ENCODE measurements around the gene ALLC. TPM values are rescaled to one million over a fixed set of nuclear protein-coding genes. Genes with fewer than 3 reads are reported as not detected.
A peak's percentile ranks its signal among the peaks of the same experiment; 100 is the strongest.

ALLC gene
- polyA plus RNA-seq, 1 of the 3 experiments (the other 2 are of a cell fraction) = not detected

DNA sequence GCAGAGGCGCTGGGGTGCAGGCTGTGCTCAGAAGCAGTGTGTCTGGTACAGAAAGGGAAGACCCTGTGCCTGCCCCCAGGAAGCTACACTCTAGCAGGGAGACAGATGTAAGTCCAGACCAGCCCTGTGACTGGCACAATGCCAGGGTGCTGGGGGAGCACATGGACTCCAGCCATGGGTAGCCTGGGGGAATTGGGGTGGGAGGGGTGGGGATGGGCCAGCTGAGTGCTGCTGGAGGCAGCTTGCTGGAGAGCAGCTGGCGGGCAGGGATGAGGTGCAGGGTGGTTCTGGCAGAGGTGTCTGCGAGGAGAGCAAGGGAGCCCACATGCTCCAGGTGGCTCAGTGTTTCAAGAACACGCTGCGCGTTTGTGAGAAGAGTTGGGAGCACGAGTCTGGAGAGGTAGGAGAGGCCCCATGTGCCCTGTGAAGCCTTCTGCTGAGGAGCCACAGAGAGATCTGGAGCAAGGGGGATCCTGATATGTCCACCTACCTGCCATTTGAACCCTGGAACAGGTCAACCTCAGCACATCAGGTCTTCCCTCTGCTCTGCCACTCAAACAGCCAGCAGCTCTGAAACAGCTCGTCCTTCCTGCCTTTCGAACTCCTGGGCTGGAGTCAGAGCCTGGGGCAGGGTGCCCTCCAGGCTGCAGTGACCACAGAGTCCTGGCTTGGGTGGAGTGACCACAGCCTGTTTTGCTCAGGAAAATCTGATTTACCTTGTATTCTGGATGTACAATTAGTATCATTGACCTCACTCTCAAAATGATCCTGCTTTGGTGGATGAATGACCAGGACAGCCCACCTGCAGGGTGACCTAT lies 15.1 kb downstream of the ALLC start:
- no peak overlapping the region for H3K4me2 ChIP-seq
- DNase-seq = peak; percentile 59
- no peak overlapping the region for H3K4me3 ChIP-seq (ENCODE audit: low read depth in 2 of 2, low read length in 1 of 2)
- H3K27ac ChIP-seq (ENCODE audit: low read depth in 2 of 2, low read length in 1 of 2) = no peak overlapping the region
- H3K27me3 ChIP-seq (ENCODE audit: insufficient read depth) = no peaks in the 10 kb centered on the region
- TF ChIP-seq YY1 (IDR thresholded peaks at IDR 0.05; ENCODE audit: low read depth) (no peak), POLR2AphosphoS5 (IDR thresholded peaks at IDR 0.05; ENCODE audit: low read depth, low read length) (no peak), JUND (IDR thresholded peaks at IDR 0.05) (no peak), NFIC (IDR thresholded peaks at IDR 0.05; ENCODE audit: borderline replicate concordance) (no peak), EZH2phosphoT487 (IDR thresholded peaks at IDR 0.05; ENCODE audit: borderline replicate concordance, low read depth) (no peak), ELF1 (IDR thresholded peaks at IDR 0.05) (no peak), MEF2A (IDR thresholded peaks at IDR 0.05; ENCODE audit: borderline replicate concordance, low read depth) (no peak)
- TF ChIP-seq, protein P1, sequence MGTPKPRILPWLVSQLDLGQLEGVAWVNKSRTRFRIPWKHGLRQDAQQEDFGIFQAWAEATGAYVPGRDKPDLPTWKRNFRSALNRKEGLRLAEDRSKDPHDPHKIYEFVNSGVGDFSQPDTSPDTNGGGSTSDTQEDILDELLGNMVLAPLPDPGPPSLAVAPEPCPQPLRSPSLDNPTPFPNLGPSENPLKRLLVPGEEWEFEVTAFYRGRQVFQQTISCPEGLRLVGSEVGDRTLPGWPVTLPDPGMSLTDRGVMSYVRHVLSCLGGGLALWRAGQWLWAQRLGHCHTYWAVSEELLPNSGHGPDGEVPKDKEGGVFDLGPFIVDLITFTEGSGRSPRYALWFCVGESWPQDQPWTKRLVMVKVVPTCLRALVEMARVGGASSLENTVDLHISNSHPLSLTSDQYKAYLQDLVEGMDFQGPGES (IDR thresholded peaks at IDR 0.05; ENCODE audit: low read depth, low read length) = no peak
- TF ChIP-seq, protein P2, sequence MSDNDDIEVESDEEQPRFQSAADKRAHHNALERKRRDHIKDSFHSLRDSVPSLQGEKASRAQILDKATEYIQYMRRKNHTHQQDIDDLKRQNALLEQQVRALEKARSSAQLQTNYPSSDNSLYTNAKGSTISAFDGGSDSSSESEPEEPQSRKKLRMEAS (IDR thresholded peaks at IDR 0.05; ENCODE audit: low read depth) = no peak
- POLR2A ChIA-PET = no interaction called here
- no peak overlapping the region for H2AFZ ChIP-seq (ENCODE audit: low read depth)
- no peaks in the 10 kb centered on the region for H3K36me3 ChIP-seq (replicated peaks in 1 of 2; ENCODE audit: control insufficient read depth in 1 of 2, insufficient read depth in 2 of 2, low read length in 1 of 2)
- CTCF ChIA-PET = interaction anchor here (1.3 kb wide), 1 partner anchor 19 kb away, joined by 4 read pairs; no protein-coding TSS in a partner anchor
- 50% methylated on average over 9 of the region's 9 CpGs for WGBS (ENCODE audit: low lambda C conversion rate)
- H4K20me1 ChIP-seq (ENCODE audit: insufficient read depth) = no peaks in the 10 kb centered on the region
- H3K79me2 ChIP-seq (ENCODE audit: insufficient read depth) = no peaks in the 10 kb centered on the region
- no peaks in the 10 kb centered on the region for H3K9me3 ChIP-seq
- H3K9ac ChIP-seq = no peak overlapping the region
- peaks cover 0 to 5% of the 10 kb centered on the region in 2 experiments; a peak in 1 of 4 replicates for H3K4me1 ChIP-seq (ENCODE audit: control insufficient read depth in 1 of 2, insufficient read depth in 2 of 2, low read depth in 1 of 2, low read length in 1 of 2)
- no peaks in the 10 kb centered on the region for H3K9me2 ChIP-seq
- no peaks in the 10 kb centered on the region for H3F3A ChIP-seq (replicated peaks; ENCODE audit: insufficient read depth)

DNA sequence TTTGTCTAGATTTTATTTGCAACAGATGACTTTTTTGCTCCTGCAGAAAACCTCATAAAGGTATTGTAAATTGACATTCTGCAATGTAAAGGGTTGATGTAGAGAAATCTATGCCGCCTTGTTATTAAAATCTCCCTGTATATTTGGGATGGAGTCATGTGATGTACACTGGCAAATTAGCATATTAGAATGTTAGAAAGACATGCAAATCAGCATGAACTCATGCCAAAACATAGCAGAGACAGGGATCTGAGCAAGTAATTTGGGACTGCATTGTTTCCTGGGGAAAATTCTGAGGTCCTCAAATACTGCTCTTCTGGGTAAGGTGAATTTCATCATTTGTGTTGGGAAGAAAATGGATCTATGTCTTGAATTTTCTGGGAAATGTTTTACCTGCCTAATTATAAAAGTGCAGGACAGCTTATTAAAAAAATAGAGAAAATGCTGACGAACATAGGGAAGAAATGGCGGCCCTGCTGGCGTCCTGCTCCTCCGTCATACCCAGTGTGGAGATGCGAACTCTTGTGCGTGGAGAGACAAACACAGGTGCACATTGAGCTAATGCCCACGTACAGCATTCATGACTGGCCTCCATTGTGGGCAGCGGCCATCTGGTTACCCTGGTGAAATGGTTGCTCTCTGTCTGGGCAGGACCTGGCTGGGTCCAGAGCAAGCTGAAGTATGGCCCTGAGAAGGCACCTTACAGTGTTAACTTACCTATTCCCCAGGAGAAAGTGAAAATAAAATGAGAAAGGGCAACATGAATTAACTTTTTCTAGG lies 16.3 kb downstream of the ALLC start:
- ChIA-PET POLR2A (no interaction called here), CTCF (interaction anchor here (0.6 to 1.1 kb wide), 2 partner anchors 10 to 16 kb away, joined by 3 read pairs; partner anchors contain the start of gene ALLC)
- Histone ChIP-seq H3K27ac (ENCODE audit: low read depth in 2 of 2, low read length in 1 of 2) (no peak overlapping the region), H3K4me3 (ENCODE audit: low read depth in 2 of 2, low read length in 1 of 2) (no peak overlapping the region), H3K9ac (no peak overlapping the region), H3K36me3 (replicated peaks in 1 of 2; ENCODE audit: control insufficient read depth in 1 of 2, insufficient read depth in 2 of 2, low read length in 1 of 2) (no peaks in the 10 kb centered on the region), H3K9me2 (no peaks in the 10 kb centered on the region), H4K20me1 (ENCODE audit: insufficient read depth) (no peaks in the 10 kb centered on the region), H3K79me2 (ENCODE audit: insufficient read depth) (no peaks in the 10 kb centered on the region), H3K4me1 (ENCODE audit: control insufficient read depth in 1 of 2, insufficient read depth in 2 of 2, low read depth in 1 of 2, low read length in 1 of 2) (peaks cover 0 to 10% of the 10 kb centered on the region in 2 experiments; a peak in 1 of 4 replicates), H3K9me3 (no peaks in the 10 kb centered on the region), H3K4me2 (no peak overlapping the region), H3K27me3 (ENCODE audit: insufficient read depth) (no peaks in the 10 kb centered on the region; the same call in 1 of the 2 replicates), H3F3A (replicated peaks; ENCODE audit: insufficient read depth) (no peaks in the 10 kb centered on the region), H2AFZ (ENCODE audit: low read depth) (no peak overlapping the region)
- 57% methylated on average over 9 of the region's 9 CpGs for WGBS (ENCODE audit: low lambda C conversion rate)
- DNase-seq = no peak
- TF ChIP-seq SMC3 (IDR thresholded peaks at IDR 0.05; ENCODE audit: low read depth, low read length) (no peak), RXRA (IDR thresholded peaks at IDR 0.05; ENCODE audit: borderline replicate concordance, low read depth) (no peak), NFIC (IDR thresholded peaks at IDR 0.05; ENCODE audit: borderline replicate concordance) (no peak), TAF1 (IDR thresholded peaks at IDR 0.05; ENCODE audit: borderline replicate concordance, low read depth, low read length) (no peak), FOSL2 (IDR thresholded peaks at IDR 0.05; ENCODE audit: borderline replicate concordance, low read depth) (no peak), TEAD4 (IDR thresholded peaks at IDR 0.05; ENCODE audit: borderline replicate concordance, insufficient read depth) (no peak), POLR2AphosphoS5 (IDR thresholded peaks at IDR 0.05; ENCODE audit: low read depth, low read length) (no peak), MXI1 (IDR thresholded peaks at IDR 0.05; ENCODE audit: low read depth, low read length) (no peak)
- TF ChIP-seq, protein P3, sequence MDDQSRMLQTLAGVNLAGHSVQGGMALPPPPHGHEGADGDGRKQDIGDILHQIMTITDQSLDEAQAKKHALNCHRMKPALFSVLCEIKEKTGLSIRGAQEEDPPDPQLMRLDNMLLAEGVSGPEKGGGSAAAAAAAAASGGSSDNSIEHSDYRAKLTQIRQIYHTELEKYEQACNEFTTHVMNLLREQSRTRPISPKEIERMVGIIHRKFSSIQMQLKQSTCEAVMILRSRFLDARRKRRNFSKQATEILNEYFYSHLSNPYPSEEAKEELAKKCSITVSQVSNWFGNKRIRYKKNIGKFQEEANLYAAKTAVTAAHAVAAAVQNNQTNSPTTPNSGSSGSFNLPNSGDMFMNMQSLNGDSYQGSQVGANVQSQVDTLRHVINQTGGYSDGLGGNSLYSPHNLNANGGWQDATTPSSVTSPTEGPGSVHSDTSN (IDR thresholded peaks at IDR 0.05) = no peak
- TF ChIP-seq, protein P4, sequence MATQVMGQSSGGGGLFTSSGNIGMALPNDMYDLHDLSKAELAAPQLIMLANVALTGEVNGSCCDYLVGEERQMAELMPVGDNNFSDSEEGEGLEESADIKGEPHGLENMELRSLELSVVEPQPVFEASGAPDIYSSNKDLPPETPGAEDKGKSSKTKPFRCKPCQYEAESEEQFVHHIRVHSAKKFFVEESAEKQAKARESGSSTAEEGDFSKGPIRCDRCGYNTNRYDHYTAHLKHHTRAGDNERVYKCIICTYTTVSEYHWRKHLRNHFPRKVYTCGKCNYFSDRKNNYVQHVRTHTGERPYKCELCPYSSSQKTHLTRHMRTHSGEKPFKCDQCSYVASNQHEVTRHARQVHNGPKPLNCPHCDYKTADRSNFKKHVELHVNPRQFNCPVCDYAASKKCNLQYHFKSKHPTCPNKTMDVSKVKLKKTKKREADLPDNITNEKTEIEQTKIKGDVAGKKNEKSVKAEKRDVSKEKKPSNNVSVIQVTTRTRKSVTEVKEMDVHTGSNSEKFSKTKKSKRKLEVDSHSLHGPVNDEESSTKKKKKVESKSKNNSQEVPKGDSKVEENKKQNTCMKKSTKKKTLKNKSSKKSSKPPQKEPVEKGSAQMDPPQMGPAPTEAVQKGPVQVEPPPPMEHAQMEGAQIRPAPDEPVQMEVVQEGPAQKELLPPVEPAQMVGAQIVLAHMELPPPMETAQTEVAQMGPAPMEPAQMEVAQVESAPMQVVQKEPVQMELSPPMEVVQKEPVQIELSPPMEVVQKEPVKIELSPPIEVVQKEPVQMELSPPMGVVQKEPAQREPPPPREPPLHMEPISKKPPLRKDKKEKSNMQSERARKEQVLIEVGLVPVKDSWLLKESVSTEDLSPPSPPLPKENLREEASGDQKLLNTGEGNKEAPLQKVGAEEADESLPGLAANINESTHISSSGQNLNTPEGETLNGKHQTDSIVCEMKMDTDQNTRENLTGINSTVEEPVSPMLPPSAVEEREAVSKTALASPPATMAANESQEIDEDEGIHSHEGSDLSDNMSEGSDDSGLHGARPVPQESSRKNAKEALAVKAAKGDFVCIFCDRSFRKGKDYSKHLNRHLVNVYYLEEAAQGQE (IDR thresholded peaks at IDR 0.05; ENCODE audit: low read depth, low read length) = no peak
- TF ChIP-seq, protein P5, sequence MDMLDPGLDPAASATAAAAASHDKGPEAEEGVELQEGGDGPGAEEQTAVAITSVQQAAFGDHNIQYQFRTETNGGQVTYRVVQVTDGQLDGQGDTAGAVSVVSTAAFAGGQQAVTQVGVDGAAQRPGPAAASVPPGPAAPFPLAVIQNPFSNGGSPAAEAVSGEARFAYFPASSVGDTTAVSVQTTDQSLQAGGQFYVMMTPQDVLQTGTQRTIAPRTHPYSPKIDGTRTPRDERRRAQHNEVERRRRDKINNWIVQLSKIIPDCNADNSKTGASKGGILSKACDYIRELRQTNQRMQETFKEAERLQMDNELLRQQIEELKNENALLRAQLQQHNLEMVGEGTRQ (IDR thresholded peaks at IDR 0.05; ENCODE audit: borderline replicate concordance, low read depth, low read length) = no peak
